IPS DF 19.7 (cell line): ENCODE measurements around the gene SCN4B.
"Not testable (repeated sequence)": the region's sequence is repeated elsewhere in the genome, so short reads cannot be mapped to it uniquely, and the experiment has no call there.

ENCODE experiments used
- DNase-seq: peaks from one replicate; pipeline ENCODE4 v3.0.0-alpha.2; 2013; ENCODE audit warnings: low read depth, low spot score

Gene SCN4B

GRCh38 chr11:118152552-118153471, at the start of gene SCN4B:
SCN4B (minus strand) TSS chr11:118152823; CDS start chr11:118152673, 150 bp downstream.
- no peak for DNase-seq

DNA sequence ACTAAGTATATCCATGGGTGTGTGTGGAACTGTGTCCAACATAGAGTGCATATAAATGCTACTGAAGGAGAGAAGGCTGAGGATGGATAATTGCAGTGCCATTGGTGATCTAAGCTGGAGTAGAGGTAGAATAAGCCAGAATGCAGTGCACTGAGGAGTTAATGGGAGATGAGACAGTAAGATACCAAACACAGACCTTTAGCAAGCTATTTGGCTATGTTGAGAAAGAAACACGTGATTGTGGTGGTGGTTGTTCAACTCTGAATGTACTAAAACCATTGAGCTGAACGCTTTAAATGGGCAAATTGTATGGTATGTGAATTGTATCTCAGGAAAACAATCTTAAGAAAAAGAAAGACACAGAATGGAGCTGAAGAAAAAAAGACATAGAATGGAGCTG, 49.3 kb upstream of the SCN4B start:
- DNase-seq = no peak

GRCh38 chr11:118200901-118201680, 48.5 kb upstream of the SCN4B start:
- DNase-seq = no peak

GRCh38 chr11:118200497-118200896, 47.9 kb upstream of the SCN4B start:
- DNase-seq = no peak

DNA sequence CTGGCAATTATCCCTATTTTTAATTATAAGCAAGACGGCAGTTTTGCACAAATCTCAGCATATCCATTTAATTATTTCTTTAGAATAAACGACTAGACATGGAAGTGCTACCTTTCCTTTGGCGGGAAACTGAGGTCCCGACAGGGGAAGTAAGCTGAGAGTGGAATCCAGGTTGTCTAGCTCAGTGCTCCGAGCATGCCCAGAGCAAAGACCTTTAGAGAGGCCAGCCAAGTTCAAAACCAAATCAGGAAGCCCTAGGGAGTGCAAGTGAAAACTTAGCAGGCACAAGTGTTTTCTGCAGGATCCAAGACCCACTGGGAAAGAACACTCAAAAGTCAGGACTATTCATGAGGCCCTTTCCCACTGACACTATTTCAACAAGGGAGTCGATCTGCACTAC, 46.5 kb upstream of the SCN4B start:
- DNase-seq = no peak

DNA sequence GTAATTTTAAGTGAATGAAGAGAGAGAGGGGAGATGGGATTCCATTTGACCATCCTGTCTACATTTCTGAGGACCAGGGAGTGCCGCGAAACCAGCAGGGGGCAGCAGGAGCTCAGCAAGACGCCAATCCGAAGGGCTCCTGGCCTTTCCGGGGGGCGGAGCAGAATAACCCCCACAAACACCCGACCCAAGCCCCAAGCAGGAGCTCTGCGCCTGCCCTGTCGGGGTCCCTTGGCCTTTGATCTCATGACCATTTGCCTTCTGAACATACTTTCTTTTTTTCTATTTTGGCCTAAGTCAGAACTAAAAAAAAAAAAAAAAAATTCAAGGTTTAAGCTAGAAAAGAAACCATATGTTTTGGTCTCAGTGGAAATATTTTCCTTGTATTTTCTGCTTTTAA, 45.7 kb upstream of the SCN4B start:
- DNase-seq = no peak

- no peak for DNase-seq
Measured at GRCh38 chr11:118194835-118195627, 42.4 kb upstream of the SCN4B start.

GRCh38 chr11:118193910-118194566, 41.4 kb upstream of the SCN4B start:
- DNase-seq = no peak

DNA sequence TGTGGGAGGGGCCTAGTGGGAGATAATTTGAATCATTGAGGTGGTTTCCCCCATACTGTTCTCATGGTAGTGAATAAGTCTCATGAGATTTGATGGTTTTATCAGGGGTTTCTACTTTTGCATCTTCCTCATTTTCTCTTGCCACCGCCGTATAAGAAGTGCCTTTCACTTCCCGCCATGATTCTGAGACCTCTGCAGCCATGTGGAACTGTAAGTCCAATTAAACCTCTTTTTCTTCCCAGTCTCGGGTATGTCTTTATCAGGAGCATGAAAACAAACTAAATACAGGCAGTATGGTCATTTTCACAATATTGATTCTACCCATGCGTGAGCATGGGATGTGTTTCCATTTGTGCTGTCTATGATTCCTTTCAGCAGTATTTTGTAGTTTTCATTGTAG, 40.2 kb upstream of the SCN4B start:
- DNase-seq = not testable (repeated sequence)

GRCh38 chr11:118190942-118191506, 38.4 kb upstream of the SCN4B start:
- DNase-seq = not testable (repeated sequence)

GRCh38 chr11:118186346-118187107, 33.9 kb upstream of the SCN4B start:
- DNase-seq = no peak

- no peak for DNase-seq
Measured at GRCh38 chr11:118184784-118185579, 32.4 kb upstream of the SCN4B start.

DNA sequence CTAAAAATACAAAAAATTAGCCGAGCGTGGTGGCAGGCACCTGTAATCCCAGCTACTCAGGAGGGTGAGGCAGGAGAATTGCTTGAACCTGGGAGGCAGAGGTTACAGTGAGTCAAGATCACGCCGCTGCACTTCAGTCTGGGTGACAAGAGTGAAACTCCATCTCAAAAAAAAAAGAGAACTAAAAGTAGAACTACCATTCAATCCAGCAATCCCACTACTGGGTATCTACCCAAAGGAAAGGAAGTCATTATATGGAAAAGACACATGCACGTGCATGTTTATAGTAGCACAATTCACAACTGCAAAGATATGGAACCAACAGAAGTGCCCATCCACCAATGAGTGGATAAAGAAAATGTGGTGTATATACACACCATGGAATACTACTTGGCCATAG, 31.1 kb upstream of the SCN4B start:
- DNase-seq = not testable (repeated sequence)

- DNase-seq = no peak
Measured at GRCh38 chr11:118180300-118180703, 27.7 kb upstream of the SCN4B start.

DNA sequence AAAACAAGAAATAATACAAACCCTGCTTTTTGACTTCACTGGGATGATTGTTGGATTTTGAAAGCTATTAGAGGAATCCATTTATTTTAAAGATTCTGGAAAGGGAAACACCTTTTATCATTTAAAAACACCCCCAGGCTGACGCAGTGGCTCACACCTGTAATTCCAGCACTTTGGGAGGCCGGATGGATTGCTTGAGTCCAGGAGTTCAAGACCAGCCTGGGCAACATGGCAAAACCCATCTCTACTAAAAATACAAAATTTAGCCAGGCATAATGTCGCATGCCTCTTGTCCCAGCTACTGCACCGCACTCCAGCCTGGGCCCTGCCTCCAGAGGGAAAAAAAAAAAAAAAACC, 24.1 kb upstream of the SCN4B start:
- DNase-seq = no peak

- DNase-seq = no peak
Measured at GRCh38 chr11:118175993-118176777, 23.6 kb upstream of the SCN4B start, which contains the start of gene SCN2B. SCN2B (minus strand) TSS chr11:118176639; CDS start chr11:118176431, 208 bp downstream.

GRCh38 chr11:118175031-118175992, 22.7 kb upstream of the SCN4B start:
- no peak for DNase-seq
